MM.1S (cell line): ENCODE measurements around the gene TPK1.

Experiments
- DNase-seq: peaks from one replicate; pipeline ENCODE4 v3.0.0-alpha.2; 2015
- H2AFZ ChIP-seq: fragments of 300-600 bp; sonication (generic); 2 replicates; pipeline ENCODE4 v1.6.0; 2016; ENCODE audit warnings: antibody characterized with exemption, low read length
- H3F3A ChIP-seq: fragments of 300-600 bp; sonication (generic); 2 replicates; pipeline ENCODE4 v1.6.1; 2016; ENCODE audit warnings: mild to moderate bottlenecking, antibody characterized with exemption, low read length, moderate library complexity, mixed read lengths; ENCODE audit not compliant: insufficient read depth
- H3K27ac ChIP-seq: fragments of 300-600 bp; sonication (generic); 2 replicates; pipeline ENCODE4 v1.5.1; 2016; ENCODE audit warnings: mild to moderate bottlenecking, low read length
- H3K27me3 ChIP-seq: fragments of 300-600 bp; sonication (generic); replicated peaks from 2 replicates; pipeline ENCODE4 v1.6.0; 2016; ENCODE audit warnings: low read length; ENCODE audit not compliant: insufficient read depth
- H3K36me3 ChIP-seq: fragments of 300-600 bp; sonication (generic); replicated peaks from 2 replicates; pipeline ENCODE4 v1.6.1; 2016; ENCODE audit warnings: mild to moderate bottlenecking, low read length, mixed read lengths; ENCODE audit not compliant: insufficient read depth
- H3K4me1 ChIP-seq: fragments of 300-600 bp; sonication (generic); 2 replicates; pipeline ENCODE4 v1.6.1; 2016; ENCODE audit warnings: low read length, mixed read lengths
- H3K4me2 ChIP-seq: fragments of 300-600 bp; sonication (generic); 2 replicates; pipeline ENCODE4 v1.6.0; 2016; ENCODE audit warnings: low read depth, low read length
- H3K4me3 ChIP-seq: fragments of 300-600 bp; sonication (generic); 2 replicates; pipeline ENCODE4 v1.5.1; 2016; ENCODE audit warnings: low read length, mixed read lengths
- H3K79me2 ChIP-seq: fragments of 300-600 bp; sonication (generic); 2 replicates; pipeline ENCODE4 v1.6.1; 2016; ENCODE audit warnings: mixed run types, low read length, mixed read lengths
- H3K9ac ChIP-seq: fragments of 300-600 bp; sonication (generic); 2 replicates; pipeline ENCODE4 v1.6.1; 2016; ENCODE audit warnings: low read length, mixed read lengths
- H3K9me2 ChIP-seq: fragments of 300-600 bp; sonication (generic); replicated peaks from 2 replicates; pipeline ENCODE4 v1.6.1; 2016; ENCODE audit warnings: mild to moderate bottlenecking, low read length, mixed read lengths; ENCODE audit not compliant: insufficient read depth
- H3K9me3 ChIP-seq: fragments of 300-600 bp; sonication (generic); replicated peaks from 2 replicates; pipeline ENCODE4 v1.6.1; 2016; ENCODE audit warnings: mild to moderate bottlenecking, low read length, mixed read lengths; ENCODE audit not compliant: insufficient read depth
- H4K20me1 ChIP-seq: fragments of 300-600 bp; sonication (generic); 2 replicates; pipeline ENCODE4 v1.6.1; 2016; ENCODE audit warnings: mild to moderate bottlenecking, low read length, moderate library complexity, mixed read lengths; ENCODE audit not compliant: insufficient read depth
- CTCF ChIP-seq: fragments of 300-600 bp; sonication (generic); IDR thresholded peaks from 2 replicates; pipeline ENCODE4 v1.5.1; 2016; ENCODE audit warnings: antibody characterized with exemption, low read length, mixed read lengths
- EZH2 ChIP-seq: fragments of 300-600 bp; sonication (generic); optimal IDR thresholded peaks from 2 replicates; pipeline ENCODE3; 2017; ENCODE audit warnings: low read depth, mild to moderate bottlenecking, antibody characterized with exemption, low read length, mixed read lengths
- EZH2phosphoT487 ChIP-seq: fragments of 300-600 bp; sonication (generic); IDR thresholded peaks from 2 replicates; pipeline ENCODE4 v1.6.1; 2018; ENCODE audit warnings: antibody characterized with exemption, low read length

The TPK1 gene

GRCh38 chr7:144534196-144534595 is 301.7 kb downstream of the TPK1 start:
- peaks cover under 1% of the 10 kb centered on the region; the same call in 1 of the 2 replicates for H3K4me1 ChIP-seq
- DNase-seq, result no peak
- no peak overlapping the region for H3K9ac ChIP-seq
- H3K9me2 ChIP-seq, result no peaks in the 10 kb centered on the region
- H3F3A ChIP-seq, result no peaks in the 10 kb centered on the region
- no peaks in the 10 kb centered on the region for H3K27me3 ChIP-seq
- H4K20me1 ChIP-seq, result no peaks in the 10 kb centered on the region
- H3K4me2 ChIP-seq, result no peak overlapping the region
- H3K9me3 ChIP-seq, result no peaks in the 10 kb centered on the region
- H3K36me3 ChIP-seq, result no peaks in the 10 kb centered on the region
- H2AFZ ChIP-seq, result no peak overlapping the region
- no peak overlapping the region for H3K4me3 ChIP-seq
- TF ChIP-seq EZH2, result no peak
- no peak for TF ChIP-seq EZH2phosphoT487
- no peak for TF ChIP-seq CTCF
- no peaks in the 10 kb centered on the region for H3K79me2 ChIP-seq
- H3K27ac ChIP-seq, result no peak overlapping the region

- Histone ChIP-seq H2AFZ (no peak overlapping the region), H3K27ac (no peak overlapping the region)
Observed at GRCh38 chr7:144531181-144531580, 304.7 kb downstream of the TPK1 start.

GRCh38 chr7:144529269-144529926 is 306.5 kb downstream of the TPK1 start:
- H3K36me3 ChIP-seq, result no peaks in the 10 kb centered on the region
- no peaks in the 10 kb centered on the region for H3K27me3 ChIP-seq
- H3K79me2 ChIP-seq, result no peaks in the 10 kb centered on the region
- H3K27ac ChIP-seq, result no peak overlapping the region
- no peaks in the 10 kb centered on the region for H4K20me1 ChIP-seq
- no peak overlapping the region for H3K4me3 ChIP-seq
- no peak overlapping the region for H3K9ac ChIP-seq
- DNase-seq, result peak; percentile 68
- peak overlapping the region; percentile 2; the same call in 1 of the 2 replicates for H3K4me2 ChIP-seq
- H3K4me1 ChIP-seq, result peaks cover 6% of the 10 kb centered on the region; the same call in 1 of the 2 replicates
- no peaks in the 10 kb centered on the region for H3F3A ChIP-seq
- TF ChIP-seq EZH2phosphoT487, result no peak
- TF ChIP-seq EZH2, result no peak
- TF ChIP-seq CTCF, result no peak
- no peaks in the 10 kb centered on the region for H3K9me2 ChIP-seq
- H2AFZ ChIP-seq, result no peak overlapping the region
- H3K9me3 ChIP-seq, result no peaks in the 10 kb centered on the region

More at GRCh38 chr7:144531181-144531580, 304.7 kb downstream of the TPK1 start:
- H3K9me3 ChIP-seq, result no peaks in the 10 kb centered on the region
- no peaks in the 10 kb centered on the region for H3K9me2 ChIP-seq
- no peak for DNase-seq
- no peaks in the 10 kb centered on the region for H3F3A ChIP-seq
- no peak for TF ChIP-seq EZH2
- no peak for TF ChIP-seq EZH2phosphoT487
- no peak for TF ChIP-seq CTCF
- H3K36me3 ChIP-seq, result no peaks in the 10 kb centered on the region
- no peaks in the 10 kb centered on the region for H3K79me2 ChIP-seq
- peaks cover 6% of the 10 kb centered on the region; the same call in 1 of the 2 replicates for H3K4me1 ChIP-seq
- H3K4me2 ChIP-seq, result no peak overlapping the region
- H3K4me3 ChIP-seq, result no peak overlapping the region
- no peaks in the 10 kb centered on the region for H4K20me1 ChIP-seq
- H3K9ac ChIP-seq, result no peak overlapping the region
- no peaks in the 10 kb centered on the region for H3K27me3 ChIP-seq
